ENCODE measurements around the gene PRSS16.

PRSS16 gene

GRCh38 chr6:27287751-27288135 lies 40.2 kb downstream of the PRSS16 start:
- no peak for DNase-seq (ENCODE audit: low read depth)

GRCh38 chr6:27288136-27289044 lies 40.9 kb downstream of the PRSS16 start:
- DNase-seq (ENCODE audit: low read depth) = no peak

DNA sequence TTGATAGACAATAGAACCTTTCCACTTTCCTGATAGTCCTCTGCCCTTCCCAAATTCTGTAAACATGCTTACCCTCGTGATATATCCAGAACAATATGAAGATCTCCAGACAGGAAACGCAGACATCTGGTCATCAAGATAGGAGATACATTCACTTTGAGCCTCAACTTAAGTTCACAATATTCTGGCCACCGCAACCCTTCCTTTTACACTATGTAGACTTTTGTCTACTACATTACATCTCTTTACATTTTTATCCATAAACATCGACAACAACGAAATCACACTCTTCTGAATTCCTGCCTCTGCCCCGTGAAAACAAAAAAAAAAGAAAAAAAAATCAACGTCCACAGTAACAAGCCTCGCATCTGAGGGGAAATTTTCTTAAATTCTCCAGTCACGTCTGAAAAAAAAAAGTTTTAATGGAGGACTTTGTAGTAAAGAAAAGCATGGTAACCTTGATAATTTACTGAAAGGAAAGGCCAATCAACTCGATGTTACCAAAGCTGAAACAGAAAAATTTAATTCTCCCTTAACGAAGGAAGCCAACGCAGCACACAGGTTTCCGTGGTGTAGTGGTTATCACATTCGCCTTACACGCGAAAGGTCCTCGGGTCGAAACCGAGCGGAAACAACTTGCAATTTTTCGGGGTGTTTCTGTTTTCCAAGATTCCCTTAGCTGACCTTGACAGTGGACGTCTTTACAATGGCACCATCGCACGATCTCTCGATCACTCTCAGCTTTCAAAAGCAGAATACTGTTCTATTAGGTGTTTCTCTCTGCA lies 42.8 kb downstream of the PRSS16 start:
- DNase-seq (ENCODE audit: low read depth) = no peak

- DNase-seq (ENCODE audit: low read depth) = no peak
These were observed 43.3 kb downstream of the PRSS16 start for GRCh38 chr6:27290850-27291208.

DNA sequence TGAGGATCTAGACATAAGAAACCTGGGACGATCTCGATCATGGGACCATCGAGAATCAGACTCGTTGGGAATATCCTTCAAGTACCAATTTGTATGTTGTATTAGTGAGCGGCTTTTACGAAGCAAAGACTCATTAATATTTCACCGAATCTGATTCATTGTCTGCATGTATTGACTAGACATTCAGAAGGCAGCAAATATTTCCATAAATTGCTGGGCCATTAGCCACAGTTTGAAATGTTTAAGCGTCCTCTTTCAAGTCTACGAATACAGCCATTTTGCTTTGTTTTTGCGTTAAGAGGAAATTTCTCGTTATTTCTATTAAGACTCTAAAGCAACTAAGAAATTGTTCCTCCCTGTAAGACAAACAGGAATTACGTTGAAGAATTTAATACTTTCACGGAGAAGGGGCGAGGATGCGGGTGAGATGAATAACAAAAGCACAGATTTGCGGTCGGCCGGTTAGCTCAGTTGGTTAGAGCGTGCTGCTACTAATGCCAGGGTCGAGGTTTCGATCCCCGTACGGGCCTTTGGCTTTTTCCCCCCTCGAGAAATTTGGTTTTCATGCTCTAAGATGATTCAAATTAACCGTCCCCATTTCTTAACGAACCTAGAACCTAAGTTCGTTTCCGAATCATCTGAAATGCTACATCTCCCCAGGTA lies 46.1 kb downstream of the PRSS16 start:
- no peak for DNase-seq (ENCODE audit: low read depth)

DNA sequence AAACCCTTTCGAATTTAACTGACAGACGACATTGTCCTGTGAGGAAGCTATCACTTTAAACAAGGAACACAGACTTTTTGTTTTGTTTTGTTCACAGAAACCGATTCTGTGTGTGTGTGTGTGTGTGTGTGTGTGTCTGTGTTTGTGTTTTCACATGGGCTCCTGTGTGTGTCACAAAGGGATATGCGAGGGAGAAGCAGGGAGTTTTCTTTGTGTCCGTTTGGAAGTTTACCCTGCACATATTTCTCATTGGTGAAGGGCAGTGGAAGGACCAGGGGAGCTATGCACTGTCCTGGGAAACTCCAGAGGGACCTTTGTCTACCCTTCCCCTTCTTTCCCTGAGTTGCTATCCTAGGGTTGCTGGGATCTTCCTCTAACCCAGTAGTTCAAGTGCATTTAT lies 46.9 kb downstream of the PRSS16 start:
- DNase-seq (ENCODE audit: low read depth) = no peak

GRCh38 chr6:27295301-27296079 lies 48.0 kb downstream of the PRSS16 start:
- no peak for DNase-seq (ENCODE audit: low read depth)

- DNase-seq (ENCODE audit: low read depth) = no peak
These were observed 48.7 kb downstream of the PRSS16 start for GRCh38 chr6:27296106-27296783.

- DNase-seq (ENCODE audit: low read depth) = no peak
These were observed 50.0 kb downstream of the PRSS16 start for GRCh38 chr6:27297484-27297856.

DNA sequence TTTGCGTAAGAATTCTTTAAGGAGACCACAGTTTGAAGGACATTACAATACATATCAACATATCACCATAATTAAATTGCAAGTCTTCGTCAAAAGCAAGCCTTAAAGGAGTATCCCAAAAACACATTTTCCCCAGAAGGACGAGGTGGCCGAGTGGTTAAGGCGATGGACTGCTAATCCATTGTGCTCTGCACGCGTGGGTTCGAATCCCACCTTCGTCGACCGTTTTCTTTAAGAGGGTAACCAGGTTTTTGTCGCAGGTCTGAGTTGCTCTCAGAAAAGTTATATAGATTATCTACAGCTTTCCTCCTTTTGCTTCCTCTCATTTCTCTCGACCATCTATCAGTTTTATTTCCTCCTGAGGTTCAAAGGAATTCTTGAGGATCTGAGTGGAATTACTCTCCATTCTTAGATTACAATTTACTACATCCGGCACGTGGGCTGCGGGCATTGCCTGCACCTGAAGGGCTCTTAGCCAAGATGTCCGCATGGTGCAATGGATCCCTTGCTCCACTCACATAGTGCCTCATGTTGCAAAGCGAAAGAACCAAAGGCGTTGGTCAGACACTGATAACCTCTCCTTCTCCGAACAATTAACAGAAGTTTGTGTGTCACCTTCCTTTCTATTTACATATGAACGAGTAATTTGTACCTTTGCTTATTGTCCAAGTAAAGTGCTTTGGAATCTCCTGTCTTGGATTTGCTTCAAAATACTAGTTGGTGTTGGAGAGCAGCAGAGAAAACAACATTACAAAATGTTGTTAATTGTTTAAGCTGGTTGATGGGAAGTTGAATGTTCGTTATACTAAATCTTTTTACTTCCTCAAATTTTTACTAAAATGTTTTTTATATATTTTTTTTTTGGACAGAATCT lies 50.6 kb downstream of the PRSS16 start:
- no peak for DNase-seq (ENCODE audit: low read depth)

GRCh38 chr6:27303613-27304272 lies 56.2 kb downstream of the PRSS16 start:
- no peak for DNase-seq (ENCODE audit: low read depth)
